ENCODE data around the gene PDE10A.
"Not testable (repeated sequence)": the region's sequence is repeated elsewhere in the genome, so short reads cannot be mapped to it uniquely, and the experiment has no call there.

PDE10A gene

DNA sequence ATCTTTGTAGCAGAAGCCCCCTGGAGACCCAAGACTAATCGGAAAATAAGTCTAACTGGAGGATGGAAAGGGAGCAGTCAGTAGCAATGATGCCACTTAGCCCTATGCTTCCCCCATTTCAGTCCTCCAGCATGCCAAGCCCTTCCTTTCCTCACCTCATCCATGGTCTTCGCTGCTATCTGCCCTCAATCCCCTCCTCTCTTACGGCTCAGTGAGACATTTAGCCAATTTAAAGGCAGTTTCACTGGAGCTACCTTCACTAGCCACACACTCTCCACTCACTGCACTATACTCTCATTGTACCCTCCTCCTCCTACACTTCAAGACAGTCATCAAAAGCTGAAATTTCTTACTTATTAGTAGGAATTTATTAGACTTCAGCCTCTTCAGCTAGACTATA is 111.2 kb downstream of the PDE10A start:
- no peak for DNase-seq (ENCODE audit: low read depth in 2 of 2)

DNA sequence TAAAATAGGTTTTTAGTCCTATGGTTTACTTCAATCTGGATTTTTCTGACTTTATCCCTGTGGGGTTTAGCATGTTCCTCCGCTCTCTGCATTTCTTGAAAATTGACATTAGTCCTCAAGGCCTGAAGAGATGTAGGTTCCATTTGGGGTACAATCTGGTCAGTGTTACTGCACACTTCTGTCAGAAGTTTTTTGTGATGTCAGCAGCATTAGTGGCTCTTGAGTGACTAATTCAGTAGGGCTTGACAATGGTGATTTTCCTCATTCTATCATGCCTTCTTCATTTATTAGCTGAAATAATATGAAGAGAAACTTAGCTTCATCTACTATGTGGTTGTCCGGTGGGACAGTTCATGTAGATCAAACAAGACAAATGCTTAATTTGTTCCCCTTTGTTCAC is 114.6 kb downstream of the PDE10A start:
- DNase-seq (ENCODE audit: low read depth in 2 of 2): no peak

DNA sequence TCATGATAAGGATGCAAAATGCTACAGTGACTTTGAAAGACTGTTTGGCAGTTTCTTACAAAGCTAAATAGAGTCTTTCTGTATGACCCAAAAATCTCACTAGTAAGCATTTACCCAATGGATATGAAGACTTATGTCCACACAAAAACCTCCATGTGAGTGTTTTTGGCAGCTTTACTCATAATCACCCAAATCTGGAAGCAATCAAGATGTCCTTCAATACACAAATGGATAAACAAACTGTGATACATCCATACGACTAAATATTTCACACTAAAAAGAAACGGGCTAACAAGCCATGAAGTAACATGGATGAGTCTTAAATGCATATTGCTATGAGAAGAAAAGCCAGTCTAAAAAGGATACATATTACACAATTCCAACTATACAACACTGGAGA is 117.2 kb downstream of the PDE10A start:
- DNase-seq (ENCODE audit: low read depth in 2 of 2): no peak

DNA sequence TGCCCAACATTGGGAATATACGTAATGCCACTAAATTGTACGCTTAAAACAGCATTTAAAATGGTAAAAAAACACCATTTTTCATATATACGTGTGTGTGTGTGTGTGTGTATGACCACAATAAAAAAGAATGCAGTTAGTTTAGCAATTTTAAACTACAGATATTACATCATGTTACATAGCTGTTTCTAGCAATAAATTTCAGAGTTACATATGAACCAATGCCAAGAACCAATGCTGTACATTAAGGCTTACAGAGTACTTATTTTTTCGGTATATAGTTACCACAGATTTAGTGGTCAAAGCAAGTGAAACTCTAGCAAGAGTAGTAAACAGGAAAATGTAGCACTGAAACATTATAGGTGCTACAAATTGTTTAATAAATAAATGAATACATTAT is 119.3 kb downstream of the PDE10A start:
- peak; percentile 3 to 24 for DNase-seq (ENCODE audit: low read depth in 2 of 2)

DNA sequence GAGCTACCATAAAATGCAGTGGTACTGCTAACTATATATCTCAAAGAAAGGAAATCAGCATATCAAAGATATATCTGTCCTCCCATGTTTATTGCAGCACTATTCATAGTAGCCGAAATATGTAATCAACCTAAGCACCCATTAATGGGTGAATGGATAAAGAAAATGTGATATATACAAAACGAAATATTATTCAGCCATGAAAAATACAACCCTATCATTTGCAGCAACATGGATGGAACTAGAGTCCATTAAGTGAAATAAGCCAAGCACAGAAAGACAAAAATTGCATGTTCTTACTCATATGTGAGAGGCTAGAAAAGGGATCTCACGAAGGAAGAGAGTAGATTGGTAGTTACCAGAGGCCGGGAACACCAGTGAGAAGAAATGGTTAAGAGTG is 126.1 kb downstream of the PDE10A start:
- DNase-seq (ENCODE audit: low read depth in 2 of 2): no peak

DNA sequence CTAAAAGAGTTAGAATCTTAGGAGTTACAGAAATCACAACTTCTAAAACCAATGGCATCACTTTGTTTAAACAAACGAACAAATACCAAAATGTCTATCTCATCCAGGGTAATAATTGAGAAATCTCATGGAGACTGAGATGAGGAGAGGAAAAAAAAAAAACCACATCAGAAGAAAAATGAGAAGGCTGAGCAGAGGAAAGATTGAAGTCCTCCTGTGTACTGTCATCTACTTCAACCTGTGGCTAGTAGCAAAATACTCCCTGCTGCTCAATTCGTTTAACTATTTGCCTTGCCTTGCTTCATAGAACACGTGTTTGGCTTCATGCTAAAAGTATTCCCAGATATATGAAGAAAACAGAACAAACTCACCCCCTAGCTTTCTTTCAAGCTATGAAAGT is 143.7 kb downstream of the PDE10A start:
- no peak for DNase-seq (ENCODE audit: low read depth in 2 of 2)

DNA sequence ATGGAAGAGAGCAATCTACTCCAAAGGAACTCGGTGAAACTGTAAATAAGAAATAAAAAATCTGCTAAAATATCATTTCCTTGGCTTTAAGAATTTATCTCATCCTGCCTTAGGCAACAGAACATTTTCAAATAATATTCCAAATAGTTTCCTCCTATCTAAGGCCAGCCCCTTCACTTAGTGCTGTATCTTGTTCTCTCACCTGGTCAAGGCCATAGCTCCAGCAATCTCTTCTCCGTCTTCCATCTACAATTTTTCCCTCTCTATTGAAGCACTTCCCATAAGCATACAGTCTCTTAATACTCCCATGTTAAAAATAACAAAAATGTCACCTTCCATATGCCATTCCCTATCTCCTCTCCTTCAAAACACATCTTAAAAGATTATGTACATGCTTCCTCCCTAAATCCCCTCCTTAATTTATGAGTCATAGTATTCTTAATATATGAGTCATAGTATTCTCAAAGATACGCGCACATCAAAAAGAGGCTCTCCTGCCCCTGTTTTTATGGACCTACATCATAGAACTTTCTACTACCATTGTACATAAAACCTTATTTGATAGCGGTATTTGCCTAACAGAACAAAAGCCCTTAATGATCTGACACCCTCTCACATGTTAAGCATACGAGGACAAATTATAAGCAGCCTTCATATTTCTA is 146.9 kb downstream of the PDE10A start:
- DNase-seq (ENCODE audit: low read depth in 2 of 2): no peak

DNA sequence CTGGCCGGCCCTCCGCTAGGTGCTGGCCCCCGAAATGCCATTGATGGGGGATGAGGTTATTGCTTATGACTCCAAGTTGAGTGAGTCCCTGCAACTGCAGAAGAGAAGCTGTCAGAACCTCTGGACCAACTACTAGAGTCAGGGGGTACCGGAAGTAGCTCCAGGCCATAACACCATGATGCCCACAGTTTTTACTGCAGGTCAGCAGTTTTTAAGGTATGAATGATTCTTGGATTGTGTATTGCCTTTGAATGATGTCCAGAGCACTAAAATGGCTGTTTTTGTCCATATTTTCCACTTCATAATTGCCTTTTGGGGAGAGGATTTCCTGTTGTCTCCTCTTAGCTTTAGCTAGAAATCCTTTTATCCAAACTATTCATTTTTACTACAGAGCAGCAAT is 148.4 kb downstream of the PDE10A start:
- no peak for DNase-seq (ENCODE audit: low read depth in 2 of 2)

DNA sequence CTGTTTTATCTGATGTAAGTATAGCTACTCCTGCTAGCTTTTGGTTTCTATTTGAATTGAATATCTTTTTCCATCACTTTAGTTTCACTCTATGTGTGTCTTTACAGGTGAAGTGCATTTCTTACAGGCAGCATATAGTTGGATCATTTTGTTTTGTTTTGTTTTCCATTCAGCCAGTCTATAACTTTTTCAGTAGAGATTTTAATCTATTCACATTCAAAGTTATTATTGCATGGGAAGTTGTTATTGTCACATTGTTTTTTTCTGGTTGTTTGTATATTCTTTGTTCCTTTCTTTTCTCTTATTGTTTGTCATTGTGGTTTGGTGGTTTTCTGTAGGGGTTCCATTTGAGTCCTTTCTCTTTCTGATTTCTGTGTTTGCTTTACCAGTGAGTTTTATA is 151.2 kb downstream of the PDE10A start:
- no peak for DNase-seq (ENCODE audit: low read depth in 2 of 2)

DNA sequence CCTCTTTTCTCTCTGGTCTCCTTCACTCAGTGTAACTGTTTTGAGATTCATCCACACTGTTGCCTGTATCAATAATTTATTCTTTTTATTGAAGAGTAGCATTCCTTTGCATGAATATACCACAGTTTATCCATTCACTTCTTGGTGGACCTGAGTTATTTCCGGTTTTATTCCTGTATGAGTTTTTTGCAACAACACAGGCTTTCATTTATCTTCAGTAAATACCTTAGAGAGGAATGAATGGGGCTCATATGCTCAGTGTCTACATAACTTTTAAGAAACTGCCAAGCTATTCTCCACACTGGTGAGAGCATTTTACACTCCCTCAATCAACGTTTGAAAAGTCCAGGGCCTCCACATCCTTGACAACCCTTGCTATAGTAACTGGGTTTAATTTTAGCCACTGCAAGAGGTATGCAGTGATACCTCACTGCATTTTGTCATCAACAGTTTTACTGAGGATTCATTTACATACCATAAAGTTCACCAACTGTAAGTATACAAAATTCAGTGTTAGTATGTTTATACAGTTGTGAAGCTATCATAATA is 154.6 kb downstream of the PDE10A start:
- no peak for DNase-seq (ENCODE audit: low read depth in 2 of 2)

DNA sequence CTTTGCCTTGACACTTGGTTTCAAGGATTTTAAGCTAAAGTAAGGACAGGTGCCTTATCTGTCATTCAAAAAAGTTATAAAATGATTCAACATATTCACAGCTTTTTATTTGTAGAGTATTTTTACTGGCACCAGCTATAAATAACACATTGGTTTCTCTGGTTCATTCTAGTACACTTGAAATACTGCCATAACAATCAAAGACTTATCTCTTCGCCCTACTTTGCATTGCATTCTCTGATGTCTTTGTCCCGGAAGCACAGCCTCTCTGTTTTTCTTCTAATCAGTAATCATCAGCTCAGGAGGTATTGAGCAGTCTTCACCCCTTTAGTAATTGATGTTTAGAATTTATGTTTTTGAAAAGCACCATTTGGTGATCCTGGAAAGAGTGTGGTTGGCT is 156.4 kb downstream of the PDE10A start:
- no peak for DNase-seq (ENCODE audit: low read depth in 2 of 2)

DNA sequence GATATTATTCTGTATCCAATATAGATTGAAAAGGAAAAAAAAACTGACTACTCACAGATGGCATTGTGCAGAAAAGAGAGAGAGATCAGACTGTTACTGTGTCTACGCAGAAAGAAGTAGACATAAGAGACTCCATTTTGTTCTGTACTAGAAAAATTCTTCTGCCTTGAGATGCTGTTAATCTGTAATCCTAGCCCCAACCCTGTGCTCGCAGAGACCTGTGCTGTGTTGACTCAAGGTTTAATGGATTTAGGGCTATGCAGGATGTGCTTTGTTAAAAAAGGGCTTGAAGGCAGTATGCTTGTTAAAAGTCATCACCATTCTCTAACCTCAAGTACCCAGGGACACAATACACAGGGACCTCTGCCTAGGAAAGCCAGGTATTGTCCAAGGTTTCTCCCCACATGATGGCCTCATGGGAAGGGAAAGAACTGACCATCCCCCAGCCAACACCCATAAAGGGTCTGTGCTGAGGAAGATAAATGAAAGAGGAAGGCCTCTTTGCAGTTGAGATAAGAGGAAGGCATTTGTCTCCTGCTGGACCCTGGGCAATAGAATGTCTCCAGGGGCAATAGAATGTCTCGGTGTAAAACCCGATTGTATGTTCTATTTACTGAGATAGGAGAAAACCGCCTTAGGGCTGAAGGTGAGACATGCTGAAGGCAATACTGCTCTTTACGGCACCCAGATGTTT is 162.7 kb downstream of the PDE10A start:
- DNase-seq (ENCODE audit: low read depth in 2 of 2): not testable (repeated sequence)

DNA sequence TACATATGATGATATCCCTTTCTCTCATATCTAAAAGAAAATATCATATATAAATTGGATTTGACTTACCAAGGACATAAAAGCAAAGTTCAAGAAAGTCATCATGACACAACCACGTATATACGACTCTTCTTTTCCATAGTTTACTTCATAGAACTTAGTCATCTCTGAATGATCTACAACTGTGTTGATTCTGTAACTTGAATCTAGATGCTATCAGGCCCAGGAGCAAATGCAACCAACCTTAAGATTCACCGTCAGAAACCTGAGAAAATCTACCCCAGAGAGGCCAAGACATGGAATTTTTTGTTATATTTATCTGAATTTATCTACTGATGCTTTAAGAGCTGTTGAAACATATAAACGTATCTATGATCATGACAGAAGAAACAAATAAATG is 165.6 kb downstream of the PDE10A start:
- DNase-seq (ENCODE audit: low read depth in 2 of 2): no peak

DNA sequence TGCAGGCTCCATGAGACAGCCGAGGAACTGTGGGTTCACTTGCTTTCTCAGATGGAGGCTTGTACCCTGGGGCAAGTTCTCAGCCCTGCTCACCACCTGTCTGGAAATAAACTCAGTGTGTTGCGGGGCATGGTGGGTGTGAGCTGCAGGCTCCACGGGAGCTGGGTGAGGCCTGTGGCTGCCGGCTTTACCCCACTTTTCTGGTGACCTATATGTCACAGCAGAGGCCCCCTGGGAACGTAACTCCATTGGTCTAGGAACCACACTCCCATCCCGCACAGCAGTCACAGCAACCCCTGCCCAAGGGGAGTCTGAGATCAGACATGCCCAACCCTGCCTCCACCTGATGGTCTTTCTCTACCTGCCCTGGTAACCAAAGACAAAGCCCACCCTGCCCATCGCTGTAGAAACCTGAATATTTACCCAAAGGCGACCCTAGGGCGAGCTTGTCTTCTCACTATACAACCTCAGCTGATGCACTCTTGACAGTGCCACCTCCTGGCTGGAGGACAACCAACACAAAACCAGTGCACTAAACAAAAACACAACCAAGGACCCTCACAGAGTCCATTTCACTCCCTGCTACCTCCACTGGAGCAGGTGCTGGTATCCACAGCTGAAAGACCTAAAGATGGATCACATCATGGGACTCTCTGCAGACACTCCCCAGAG is 174.3 kb downstream of the PDE10A start:
- no peak for DNase-seq (ENCODE audit: low read depth in 2 of 2)

DNA sequence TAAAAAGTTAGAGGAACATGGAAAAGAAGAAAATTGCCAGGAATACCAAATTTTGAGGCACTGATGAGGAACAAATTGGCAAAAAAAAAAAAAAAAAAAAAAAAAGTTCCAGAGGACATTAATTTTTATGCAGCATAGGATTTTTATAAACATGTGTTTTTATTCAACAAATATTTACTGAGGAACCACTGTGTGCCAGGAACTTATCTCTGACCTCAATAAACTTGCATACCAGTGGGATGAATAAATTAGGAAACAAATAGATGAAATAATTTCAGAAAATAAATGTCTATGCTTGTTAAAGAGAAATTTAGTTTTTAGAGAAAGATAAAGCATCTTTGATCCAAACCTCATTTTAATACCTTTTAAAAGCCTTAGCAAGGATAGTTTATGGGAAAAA is 175.1 kb downstream of the PDE10A start:
- no peak for DNase-seq (ENCODE audit: low read depth in 2 of 2)

DNA sequence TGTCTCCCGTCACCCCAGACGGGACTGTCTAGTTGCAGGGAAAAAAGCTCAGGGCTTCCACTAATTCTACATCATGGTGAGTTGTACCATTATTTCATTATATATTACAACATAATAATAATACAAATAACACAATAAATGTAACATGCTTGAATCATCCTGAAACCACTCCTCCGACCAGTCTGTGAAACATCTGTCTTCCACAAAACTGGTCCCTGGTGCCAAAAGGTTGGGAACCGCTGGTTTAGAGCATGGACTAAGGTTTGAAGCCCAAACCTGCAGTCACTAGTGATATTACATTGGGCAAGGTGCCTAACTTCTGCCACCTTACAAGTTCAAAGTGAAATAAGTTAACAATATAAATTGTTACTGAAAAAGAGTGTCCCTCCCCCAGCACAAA is 175.7 kb downstream of the PDE10A start:
- no peak for DNase-seq (ENCODE audit: low read depth in 2 of 2)

DNA sequence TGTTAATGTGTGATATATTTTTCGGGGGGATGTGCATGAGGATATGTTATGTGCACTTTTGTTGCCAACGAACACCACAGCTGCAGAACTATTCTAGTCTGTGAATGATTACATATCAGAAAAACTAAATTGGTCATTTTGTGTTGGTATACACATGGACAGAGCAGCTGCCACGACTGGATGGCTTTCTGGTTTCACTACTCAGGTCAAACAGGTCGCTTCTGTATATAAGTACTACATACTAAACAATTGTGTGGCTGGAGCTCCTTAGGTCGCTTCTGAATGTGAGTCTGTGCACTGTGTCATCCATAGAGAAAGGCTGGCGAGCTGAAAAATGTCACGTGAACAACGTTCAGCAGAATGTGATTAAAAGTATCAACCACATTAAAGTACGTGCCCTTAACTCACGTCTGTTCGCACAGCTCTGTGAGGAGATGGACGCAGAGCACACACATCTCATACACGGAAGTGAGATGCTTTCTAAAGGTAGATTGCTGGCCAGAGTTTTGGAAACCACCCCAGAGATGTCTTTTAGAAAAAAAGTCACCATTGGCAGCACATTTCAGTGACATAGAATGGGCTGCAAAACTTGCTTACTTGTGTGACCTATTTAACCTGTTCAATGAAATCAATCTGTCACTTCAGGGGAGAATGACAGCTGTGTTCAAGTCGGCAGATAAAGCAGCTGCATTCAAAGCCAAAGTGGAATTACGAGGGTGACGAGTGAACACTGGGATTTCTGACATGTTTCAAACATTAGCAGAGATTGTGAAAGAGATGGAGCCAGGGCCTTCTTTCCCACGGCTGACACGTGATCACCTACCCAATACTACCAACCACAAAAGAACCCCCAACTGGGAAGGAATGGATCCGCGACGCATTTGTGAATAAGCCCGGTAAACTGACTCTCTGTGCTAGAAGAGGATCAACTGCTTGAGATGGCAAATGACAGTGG is 176.6 kb downstream of the PDE10A start:
- DNase-seq (ENCODE audit: low read depth in 2 of 2): no peak

DNA sequence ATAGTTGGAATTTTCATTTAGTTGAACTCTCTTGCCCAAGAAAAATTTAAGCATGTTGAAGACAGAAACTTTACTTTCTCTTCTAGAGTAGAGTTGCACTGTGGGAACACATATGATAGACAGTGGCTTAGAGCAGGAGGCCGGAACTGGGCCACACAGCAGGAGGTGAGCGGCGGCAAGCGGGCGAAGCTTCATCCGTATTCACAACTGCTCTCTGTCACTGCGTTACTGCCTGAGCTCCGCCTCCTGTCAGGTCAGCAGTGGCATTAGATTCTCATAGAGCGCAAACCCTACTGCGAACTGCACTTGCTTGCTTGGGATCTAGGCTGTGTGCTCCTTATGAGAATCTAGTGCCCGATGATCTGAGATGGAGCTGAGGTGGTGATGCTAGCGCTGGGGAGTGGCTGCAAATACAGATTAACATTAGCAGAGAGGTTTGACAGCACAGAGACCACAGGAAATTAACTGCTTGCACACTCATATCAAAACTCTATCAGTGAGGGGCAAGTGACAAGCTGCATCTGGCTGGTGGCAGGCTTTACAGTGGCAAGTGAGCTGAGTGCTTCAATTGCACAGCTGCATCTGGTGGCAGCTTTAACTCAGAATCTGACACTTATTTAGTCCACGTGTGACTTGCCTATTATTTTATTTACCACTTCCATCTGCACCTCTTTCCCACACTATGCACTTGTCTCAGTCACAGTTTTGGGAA is 178.7 kb downstream of the PDE10A start:
- DNase-seq (ENCODE audit: low read depth in 2 of 2): no peak

DNA sequence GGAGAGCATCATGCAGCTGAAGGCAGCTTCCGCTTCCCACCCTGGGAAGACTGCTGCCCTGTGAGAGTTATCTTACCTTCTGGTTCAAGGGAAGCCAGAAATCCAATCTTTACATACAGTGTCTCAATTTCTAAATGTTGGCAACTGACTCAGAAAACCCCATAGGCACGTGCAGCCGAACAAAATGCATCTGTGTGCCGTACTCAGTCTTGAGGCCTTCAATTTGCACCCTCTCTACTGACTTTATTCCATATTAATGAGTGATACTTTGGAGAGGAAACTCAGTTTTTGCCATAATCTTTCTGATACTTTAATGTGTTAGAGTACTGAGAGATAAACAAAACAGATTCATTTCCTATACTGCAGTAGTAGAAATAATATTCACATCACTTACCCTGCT is 181.1 kb downstream of the PDE10A start:
- DNase-seq (ENCODE audit: low read depth in 2 of 2): no peak

DNA sequence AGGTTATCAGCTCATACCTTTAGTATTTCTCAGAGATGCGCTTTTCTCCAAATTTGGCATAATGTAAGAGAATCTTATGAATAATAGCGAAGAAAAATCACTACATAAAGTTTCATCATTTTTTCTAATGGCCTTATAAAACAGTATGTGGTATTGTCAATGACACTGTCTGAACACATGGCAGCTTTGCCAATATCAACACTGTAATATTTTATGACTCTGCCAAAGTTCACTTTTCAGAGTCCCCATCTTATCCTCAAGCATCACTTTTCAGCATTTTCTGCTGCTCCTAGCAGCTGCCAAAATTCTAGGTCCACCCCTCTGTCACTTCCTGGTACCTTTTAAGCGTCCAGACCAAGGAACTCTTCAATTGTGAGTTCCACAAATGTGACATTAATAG is 182.1 kb downstream of the PDE10A start:
- no peak for DNase-seq (ENCODE audit: low read depth in 2 of 2)

DNA sequence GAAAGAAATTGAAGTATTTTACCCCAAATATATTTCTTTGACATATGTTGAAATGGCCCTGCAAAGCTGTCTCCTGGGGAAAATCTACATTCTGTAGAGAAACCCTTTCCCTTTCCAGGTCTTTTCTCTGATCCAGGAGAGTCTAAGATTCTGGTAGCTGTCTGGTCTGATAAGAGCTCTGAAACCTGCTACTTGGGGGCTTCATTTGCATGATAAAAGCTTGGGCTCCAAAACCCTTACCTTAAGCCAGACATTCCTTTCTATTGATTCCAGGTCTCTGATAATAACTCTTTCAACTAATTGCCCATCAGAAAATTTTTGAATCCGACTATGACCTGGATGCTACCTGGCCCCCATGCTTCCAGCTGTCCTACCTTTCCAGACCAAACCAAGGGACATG is 184.5 kb downstream of the PDE10A start:
- DNase-seq (ENCODE audit: low read depth in 2 of 2): no peak
